ENCODE data around the gene ARID1B.

ARID1B gene

DNA sequence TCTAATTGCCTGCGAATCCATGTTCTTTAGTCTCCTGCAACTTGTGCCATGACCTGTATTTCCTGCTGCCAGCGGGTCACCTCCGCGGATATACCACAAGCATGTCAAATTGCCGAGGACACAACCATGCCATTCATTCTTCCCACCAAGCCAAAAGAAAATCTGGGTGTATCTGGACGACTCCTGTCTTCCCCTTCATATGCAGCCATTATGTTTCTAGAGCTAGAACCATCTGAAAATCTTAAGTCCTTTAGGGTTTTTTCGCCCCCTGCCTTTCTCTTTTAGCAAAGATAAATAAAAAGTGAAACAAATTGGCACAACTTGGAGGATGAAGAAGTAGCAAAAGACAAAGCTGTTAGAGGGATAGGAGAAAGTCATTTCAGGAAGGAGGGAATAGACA lies 242.6 kb downstream of the ARID1B start:
- Histone ChIP-seq H4K12ac (ENCODE audit: low read depth, low read length) (no peak overlapping the region), H2BK12ac (ENCODE audit: low read length) (peak overlapping the region; percentile 60), H4K8ac (ENCODE audit: low read depth, low read length) (no peak overlapping the region), H2AFZ (ENCODE audit: insufficient read depth, low read length, poor library complexity) (no peak overlapping the region), H2AK5ac (ENCODE audit: low read length) (no peak overlapping the region), H2BK120ac (ENCODE audit: insufficient read depth, low read length, poor library complexity) (peak overlapping the region; percentile 7), H3K9me3 (ENCODE audit: insufficient read depth, low read depth, low read length) (no peaks in the 10 kb centered on the region), H3K23ac (ENCODE audit: low read length) (no peak overlapping the region), H3K14ac (ENCODE audit: low read length) (no peak overlapping the region), H3K27ac (ENCODE audit: low read depth, low read length) (peak overlapping the region; percentile 54), H3K4me1 (ENCODE audit: control insufficient read depth in 1 of 2, insufficient read depth in 2 of 2, low read length in 2 of 2) (peaks cover 5 to 8% of the 10 kb centered on the region in 2 experiments), H2BK5ac (ENCODE audit: low read depth, low read length, poor library complexity) (no peak overlapping the region), H3K4me2 (ENCODE audit: low read length) (no peak overlapping the region), H3K27me3 (ENCODE audit: insufficient read depth, low read length) (no peaks in the 10 kb centered on the region), H4K91ac (ENCODE audit: low read depth, low read length) (no peak overlapping the region), H3K9ac (ENCODE audit: low read length) (no peak overlapping the region), H3K79me1 (ENCODE audit: low read length) (peaks cover 11% of the 10 kb centered on the region), H3K36me3 (ENCODE audit: control insufficient read depth in 1 of 2, insufficient read depth in 2 of 2, low read length in 2 of 2) (no peaks in the 10 kb centered on the region), H3K4ac (ENCODE audit: low read depth, low read length) (no peak overlapping the region), H3K79me2 (ENCODE audit: control insufficient read depth, insufficient read depth, low read length, poor library complexity) (peaks cover 8% of the 10 kb centered on the region), H3K4me3 (ENCODE audit: low read depth, low read length) (no peak overlapping the region), H3K18ac (ENCODE audit: low read length) (peak overlapping the region; percentile 61)
- DNase-seq: peak in 1 of 2 donors; percentile 18
- no CpG with 5 or more reads among the region's 7 CpGs for WGBS (ENCODE audit: extremely low coverage, insufficient coverage, insufficient read length)

DNA sequence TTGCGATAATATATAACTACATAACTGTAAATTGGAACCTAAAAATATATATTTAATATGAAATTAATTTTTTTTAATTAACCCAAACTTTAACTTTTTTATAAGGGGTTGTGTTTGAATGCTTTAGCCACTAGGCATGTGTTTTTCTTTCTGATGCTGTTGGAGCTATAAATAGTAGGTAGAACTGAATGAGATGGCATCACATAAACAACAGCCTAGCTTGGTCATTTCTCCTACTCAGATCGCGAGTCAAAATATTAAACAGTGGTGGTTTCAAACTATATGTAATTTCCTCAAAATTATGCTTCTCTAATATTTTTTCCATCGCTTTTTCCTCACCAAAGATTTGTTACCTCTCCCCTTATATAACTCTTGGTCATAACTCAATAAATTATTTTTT lies 243.2 kb downstream of the ARID1B start:
- H3K4ac ChIP-seq (ENCODE audit: low read depth, low read length): no peak overlapping the region
- peak overlapping the region; percentile 85 for H3K4me2 ChIP-seq (ENCODE audit: low read length)
- no peak overlapping the region for H2BK120ac ChIP-seq (ENCODE audit: insufficient read depth, low read length, poor library complexity)
- no CpG with 5 or more reads among the region's 4 CpGs for WGBS (ENCODE audit: extremely low coverage, insufficient coverage, insufficient read length)
- no peaks in the 10 kb centered on the region for H3K9me3 ChIP-seq (ENCODE audit: insufficient read depth, low read depth, low read length)
- H2BK5ac ChIP-seq (ENCODE audit: low read depth, low read length, poor library complexity): no peak overlapping the region
- H3K36me3 ChIP-seq (ENCODE audit: control insufficient read depth in 1 of 2, insufficient read depth in 2 of 2, low read length in 2 of 2): no peaks in the 10 kb centered on the region
- no peak overlapping the region for H3K4me3 ChIP-seq (ENCODE audit: low read depth, low read length)
- H3K9ac ChIP-seq (ENCODE audit: low read length): no peak overlapping the region
- H3K4me1 ChIP-seq (ENCODE audit: control insufficient read depth in 1 of 2, insufficient read depth in 2 of 2, low read length in 2 of 2): peaks cover 5 to 8% of the 10 kb centered on the region in 2 experiments
- no peak overlapping the region for H2AFZ ChIP-seq (ENCODE audit: insufficient read depth, low read length, poor library complexity)
- H3K79me1 ChIP-seq (ENCODE audit: low read length): peaks cover 11% of the 10 kb centered on the region
- no peak overlapping the region for H3K23ac ChIP-seq (ENCODE audit: low read length)
- DNase-seq: no peak
- H3K18ac ChIP-seq (ENCODE audit: low read length): no peak overlapping the region
- no peak overlapping the region for H4K12ac ChIP-seq (ENCODE audit: low read depth, low read length)
- no peak overlapping the region for H4K91ac ChIP-seq (ENCODE audit: low read depth, low read length)
- no peak overlapping the region for H2BK12ac ChIP-seq (ENCODE audit: low read length)
- H4K8ac ChIP-seq (ENCODE audit: low read depth, low read length): no peak overlapping the region
- H3K14ac ChIP-seq (ENCODE audit: low read length): no peak overlapping the region
- peaks cover 8% of the 10 kb centered on the region for H3K79me2 ChIP-seq (ENCODE audit: control insufficient read depth, insufficient read depth, low read length, poor library complexity)
- H3K27me3 ChIP-seq (ENCODE audit: insufficient read depth, low read length): no peaks in the 10 kb centered on the region
- peak overlapping the region; percentile 98 for H3K27ac ChIP-seq (ENCODE audit: low read depth, low read length)
- H2AK5ac ChIP-seq (ENCODE audit: low read length): no peak overlapping the region

DNA sequence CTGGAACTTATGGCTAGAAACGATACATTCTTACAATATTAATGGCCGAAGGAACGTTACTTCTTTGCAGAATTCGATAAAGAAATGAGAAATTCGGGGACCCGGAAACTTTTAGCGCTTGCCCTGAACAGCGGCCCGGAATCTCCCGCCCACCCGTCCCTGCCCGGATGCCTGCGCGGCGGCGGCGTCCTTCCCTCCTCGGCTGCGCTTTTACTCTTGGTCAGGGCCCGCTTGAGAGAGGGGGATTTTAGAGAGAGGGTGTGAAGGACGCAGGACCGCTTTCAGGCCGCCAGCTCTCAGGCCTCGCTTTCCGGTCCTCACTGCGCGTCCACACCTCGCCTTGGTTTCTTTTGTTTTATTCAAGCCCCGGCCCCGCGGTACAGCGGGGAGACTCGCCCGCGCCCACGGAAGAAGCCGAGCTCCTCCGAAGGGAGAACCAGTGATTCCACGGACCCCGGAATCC lies 243.7 kb downstream of the ARID1B start:
- Histone ChIP-seq H3K9me3 (ENCODE audit: insufficient read depth, low read depth, low read length) (no peaks in the 10 kb centered on the region), H3K4me2 (ENCODE audit: low read length) (peak overlapping the region; percentile 85), H3K79me1 (ENCODE audit: low read length) (peaks cover 11% of the 10 kb centered on the region), H3K27ac (ENCODE audit: low read depth, low read length) (peak overlapping the region; percentile 98), H3K14ac (ENCODE audit: low read length) (peak overlapping the region; percentile 99), H3K18ac (ENCODE audit: low read length) (peak overlapping the region; percentile 98), H2BK5ac (ENCODE audit: low read depth, low read length, poor library complexity) (peak overlapping the region; percentile 92), H3K9ac (ENCODE audit: low read length) (peak overlapping the region; percentile 99), H4K12ac (ENCODE audit: low read depth, low read length) (peak overlapping the region; percentile 85), H2AK5ac (ENCODE audit: low read length) (peak overlapping the region; percentile 67), H3K36me3 (ENCODE audit: control insufficient read depth in 1 of 2, insufficient read depth in 2 of 2, low read length in 2 of 2) (no peaks in the 10 kb centered on the region), H2AFZ (ENCODE audit: insufficient read depth, low read length, poor library complexity) (peak overlapping the region; percentile 94), H3K27me3 (ENCODE audit: insufficient read depth, low read length) (no peaks in the 10 kb centered on the region), H2BK12ac (ENCODE audit: low read length) (no peak overlapping the region), H4K8ac (ENCODE audit: low read depth, low read length) (peak overlapping the region; percentile 93), H3K79me2 (ENCODE audit: control insufficient read depth, insufficient read depth, low read length, poor library complexity) (peaks cover 8% of the 10 kb centered on the region), H3K4ac (ENCODE audit: low read depth, low read length) (peak overlapping the region; percentile 98), H3K4me3 (ENCODE audit: low read depth, low read length) (peak overlapping the region; percentile 91), H4K91ac (ENCODE audit: low read depth, low read length) (peak overlapping the region; percentile 99), H2BK120ac (ENCODE audit: insufficient read depth, low read length, poor library complexity) (peak overlapping the region; percentile 93), H3K23ac (ENCODE audit: low read length) (no peak overlapping the region), H3K4me1 (ENCODE audit: control insufficient read depth in 1 of 2, insufficient read depth in 2 of 2, low read length in 2 of 2) (peaks cover 5 to 8% of the 10 kb centered on the region in 2 experiments)
- no CpG with 5 or more reads among the region's 40 CpGs for WGBS (ENCODE audit: extremely low coverage, insufficient coverage, insufficient read length)
- DNase-seq: peak; percentile 40 to 54

DNA sequence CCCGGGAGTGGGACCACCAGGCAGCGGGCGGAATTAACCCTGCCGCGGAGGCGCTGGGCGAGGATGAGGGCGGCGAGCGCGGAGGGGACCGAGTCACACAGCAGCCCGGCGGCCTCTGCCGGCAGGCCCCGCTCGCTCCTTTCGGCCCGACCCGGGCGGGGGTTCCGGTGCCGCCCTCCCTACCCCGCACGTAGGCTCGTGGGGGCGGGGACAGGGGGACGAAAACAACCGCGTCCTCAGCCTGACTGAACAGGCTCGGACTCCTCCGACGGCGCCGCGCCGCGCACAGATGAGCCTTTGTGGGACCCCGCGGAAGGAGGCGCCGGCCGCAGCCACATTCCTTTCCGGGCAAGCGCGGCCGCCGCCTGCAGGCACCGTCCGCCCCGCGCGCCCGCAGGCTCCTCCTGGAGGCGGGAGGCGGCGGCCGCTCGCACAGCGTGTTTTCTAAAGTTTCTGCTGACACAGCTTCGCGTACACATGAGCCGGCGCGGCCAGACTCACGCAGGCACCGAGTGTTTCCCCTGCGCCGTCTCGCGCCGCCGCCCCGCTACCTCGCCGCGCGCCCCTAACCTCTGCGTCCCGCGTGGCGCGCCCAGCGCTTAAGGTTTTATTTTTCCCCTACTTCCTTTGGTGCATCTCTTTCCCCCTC lies 244.3 kb downstream of the ARID1B start:
- WGBS (ENCODE audit: extremely low coverage, insufficient coverage, insufficient read length): no CpG with 5 or more reads among the region's 84 CpGs

More for the DNA sequence above, 244.3 kb downstream of the ARID1B start:
- Histone ChIP-seq H3K14ac (ENCODE audit: low read length) (peak overlapping the region; percentile 99), H3K23ac (ENCODE audit: low read length) (no peak overlapping the region), H4K12ac (ENCODE audit: low read depth, low read length) (peak overlapping the region; percentile 98), H3K79me1 (ENCODE audit: low read length) (peaks cover 11% of the 10 kb centered on the region), H3K36me3 (ENCODE audit: control insufficient read depth in 1 of 2, insufficient read depth in 2 of 2, low read length in 2 of 2) (no peaks in the 10 kb centered on the region), H4K91ac (ENCODE audit: low read depth, low read length) (peak overlapping the region; percentile 99), H3K4me3 (ENCODE audit: low read depth, low read length) (peak overlapping the region; percentile 91), H2BK12ac (ENCODE audit: low read length) (peak overlapping the region; percentile 50), H3K18ac (ENCODE audit: low read length) (peak overlapping the region; percentile 98), H3K4me1 (ENCODE audit: control insufficient read depth in 1 of 2, insufficient read depth in 2 of 2, low read length in 2 of 2) (peaks cover 5 to 8% of the 10 kb centered on the region in 2 experiments), H2BK5ac (ENCODE audit: low read depth, low read length, poor library complexity) (peak overlapping the region; percentile 99), H2AFZ (ENCODE audit: insufficient read depth, low read length, poor library complexity) (peak overlapping the region; percentile 94), H2AK5ac (ENCODE audit: low read length) (peak overlapping the region; percentile 97), H4K8ac (ENCODE audit: low read depth, low read length) (peak overlapping the region; percentile 93), H3K27ac (ENCODE audit: low read depth, low read length) (peak overlapping the region; percentile 98), H3K4ac (ENCODE audit: low read depth, low read length) (peak overlapping the region; percentile 98), H3K9ac (ENCODE audit: low read length) (peak overlapping the region; percentile 99), H3K9me3 (ENCODE audit: insufficient read depth, low read depth, low read length) (no peaks in the 10 kb centered on the region), H3K27me3 (ENCODE audit: insufficient read depth, low read length) (no peaks in the 10 kb centered on the region), H3K79me2 (ENCODE audit: control insufficient read depth, insufficient read depth, low read length, poor library complexity) (peaks cover 8% of the 10 kb centered on the region), H2BK120ac (ENCODE audit: insufficient read depth, low read length, poor library complexity) (peak overlapping the region; percentile 93), H3K4me2 (ENCODE audit: low read length) (peak overlapping the region; percentile 85)
- DNase-seq: peak; percentile 81 to 89

All from trophoblast cell (in vitro differentiated cells and primary cell).